ENCODE data around the gene RSRC1.
"Not testable (repeated sequence)": the region's sequence is repeated elsewhere in the genome, so short reads cannot be mapped to it uniquely, and the experiment has no call there.

- TF ChIP-seq POLR2A, CTCF (IDR thresholded peaks at IDR 0.05): not testable (repeated sequence)
Measured at GRCh38 chr3:158495398-158495902, 385.6 kb downstream of the RSRC1 start.
